Stimulated activated CD4-positive, alpha-beta T cell treated with anti-CD3 and anti-CD28 coated beads, Interleukin-1b, Interleukin-23, amount 100 ng/mL, for 4 hours (primary cell): ENCODE data around the gene ADCY5.

ENCODE experiments used
- DNase-seq, 2 donors: peaks; one replicate each; pipeline ENCODE4 v3.0.0-alpha.2; 2020; ENCODE audit warnings: low read depth in 2 of 2

ADCY5 gene

GRCh38 chr3:123369085-123369484 is 79.8 kb downstream of the ADCY5 start:
- no peak for DNase-seq

DNA sequence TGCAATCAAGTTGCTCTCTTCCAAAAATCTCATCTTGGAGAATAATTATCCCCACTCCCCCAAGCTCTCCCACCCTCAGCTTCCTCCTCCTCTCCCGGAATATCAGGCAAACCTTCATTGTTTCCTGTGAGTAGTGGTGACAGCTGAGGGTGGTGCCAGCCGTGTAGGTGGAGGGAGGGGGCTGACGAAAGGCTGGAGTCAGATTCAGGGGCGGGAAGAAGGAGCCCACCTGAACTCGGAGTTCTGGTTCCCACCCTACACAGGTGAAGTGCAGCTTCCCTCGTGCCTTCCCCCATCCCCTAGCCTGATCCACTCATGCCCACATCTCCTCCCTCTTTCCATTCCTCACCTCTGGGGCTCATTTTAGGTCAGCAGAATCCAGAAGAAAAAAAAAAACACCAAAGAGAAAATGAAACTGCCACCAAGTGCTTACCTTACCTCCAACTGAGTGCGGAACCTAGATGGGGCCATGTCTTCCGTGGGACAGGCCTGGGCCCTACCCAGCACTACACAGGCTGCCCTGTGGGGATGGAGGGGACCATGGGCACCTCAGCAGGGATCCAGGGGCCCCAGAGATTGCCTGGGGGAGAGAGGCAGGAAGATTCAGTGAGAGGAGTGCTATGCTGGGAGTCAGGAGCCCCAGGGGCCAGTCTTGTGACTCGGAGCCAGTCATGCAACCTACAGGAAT is 81.3 kb downstream of the ADCY5 start:
- DNase-seq, result no peak

GRCh38 chr3:123365450-123366143 is 83.3 kb downstream of the ADCY5 start:
- no peak for DNase-seq

DNA sequence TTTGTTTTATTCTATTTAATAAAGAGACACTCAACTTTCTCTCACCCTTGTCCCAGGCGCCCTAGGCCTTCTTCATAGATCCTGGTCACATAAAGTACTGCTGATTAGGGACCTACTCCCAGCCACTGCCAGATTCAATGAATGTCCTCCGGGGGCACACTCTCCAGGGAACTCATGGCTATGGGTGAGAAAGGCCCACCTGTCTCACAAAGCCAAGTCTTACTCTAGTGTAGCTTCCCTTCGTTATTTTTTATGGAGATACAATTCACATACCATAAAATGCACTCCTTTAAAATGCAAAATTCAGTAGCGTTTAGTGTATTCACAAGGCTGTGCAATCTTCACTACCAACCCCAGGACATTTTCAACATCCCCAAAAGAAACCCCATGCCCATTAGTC is 87.8 kb downstream of the ADCY5 start:
- no peak for DNase-seq

- no peak for DNase-seq
Measured at GRCh38 chr3:123357275-123357674, 91.6 kb downstream of the ADCY5 start.

DNA sequence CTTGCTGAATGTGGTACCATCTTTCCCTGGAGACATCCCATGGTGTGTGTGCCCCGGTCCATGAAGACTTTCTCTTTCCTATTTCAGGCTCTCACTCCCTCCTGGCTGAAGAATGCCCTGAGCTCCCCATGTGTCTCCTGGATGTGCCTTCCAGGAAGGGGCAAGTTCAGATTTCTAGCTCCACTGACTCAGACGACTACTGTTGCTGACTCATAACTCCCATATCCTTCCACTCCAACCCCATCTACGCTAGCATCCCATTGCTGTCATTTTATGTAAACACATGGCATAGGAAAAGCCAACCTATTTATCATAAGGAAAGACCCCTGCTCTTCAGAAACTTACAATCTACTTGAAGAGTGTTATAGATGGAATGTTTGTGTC is 95.0 kb downstream of the ADCY5 start:
- no peak for DNase-seq

GRCh38 chr3:123353227-123353849 is 95.6 kb downstream of the ADCY5 start:
- no peak for DNase-seq

- DNase-seq, result no peak
Measured at GRCh38 chr3:123352134-123352554, 96.7 kb downstream of the ADCY5 start.

DNA sequence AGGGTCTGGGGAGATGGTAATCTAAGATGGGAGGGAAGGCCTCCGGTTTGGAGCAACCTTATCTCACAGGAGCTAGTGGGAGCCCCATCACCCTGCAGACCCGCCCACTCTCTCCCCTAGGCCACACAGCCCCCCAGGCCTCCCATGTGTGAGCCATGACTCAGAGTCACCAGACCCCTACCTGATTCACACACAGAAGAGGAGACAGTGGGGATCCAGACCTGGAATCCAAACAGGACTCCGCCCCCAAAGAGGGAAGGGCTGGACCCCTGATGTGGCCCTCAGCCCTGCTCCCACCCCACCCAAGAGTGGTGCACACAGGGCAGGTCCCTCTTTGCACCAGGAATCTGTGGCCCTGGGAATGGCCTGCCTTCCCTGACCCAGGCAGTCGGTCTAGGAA is 97.4 kb downstream of the ADCY5 start:
- no peak for DNase-seq

DNA sequence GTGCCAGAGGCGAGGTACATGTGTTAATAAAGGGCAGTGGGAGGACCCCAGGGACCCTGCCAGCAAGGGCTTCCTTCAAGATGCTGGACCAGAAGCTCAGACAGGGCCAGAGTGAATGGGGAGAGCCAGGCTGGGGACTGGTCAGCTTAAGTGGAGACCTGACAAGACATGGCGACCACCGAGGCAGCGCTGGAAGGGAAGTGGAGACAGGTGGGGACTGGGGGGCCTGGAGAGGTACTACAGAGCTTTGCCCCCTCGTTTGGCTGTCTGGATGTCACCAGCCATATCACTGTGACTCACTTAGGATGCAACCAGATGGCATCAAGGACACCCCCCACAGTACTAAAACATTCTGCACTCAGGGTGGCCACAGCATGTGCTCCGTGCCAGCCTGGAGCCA is 97.9 kb downstream of the ADCY5 start:
- DNase-seq, result no peak

DNA sequence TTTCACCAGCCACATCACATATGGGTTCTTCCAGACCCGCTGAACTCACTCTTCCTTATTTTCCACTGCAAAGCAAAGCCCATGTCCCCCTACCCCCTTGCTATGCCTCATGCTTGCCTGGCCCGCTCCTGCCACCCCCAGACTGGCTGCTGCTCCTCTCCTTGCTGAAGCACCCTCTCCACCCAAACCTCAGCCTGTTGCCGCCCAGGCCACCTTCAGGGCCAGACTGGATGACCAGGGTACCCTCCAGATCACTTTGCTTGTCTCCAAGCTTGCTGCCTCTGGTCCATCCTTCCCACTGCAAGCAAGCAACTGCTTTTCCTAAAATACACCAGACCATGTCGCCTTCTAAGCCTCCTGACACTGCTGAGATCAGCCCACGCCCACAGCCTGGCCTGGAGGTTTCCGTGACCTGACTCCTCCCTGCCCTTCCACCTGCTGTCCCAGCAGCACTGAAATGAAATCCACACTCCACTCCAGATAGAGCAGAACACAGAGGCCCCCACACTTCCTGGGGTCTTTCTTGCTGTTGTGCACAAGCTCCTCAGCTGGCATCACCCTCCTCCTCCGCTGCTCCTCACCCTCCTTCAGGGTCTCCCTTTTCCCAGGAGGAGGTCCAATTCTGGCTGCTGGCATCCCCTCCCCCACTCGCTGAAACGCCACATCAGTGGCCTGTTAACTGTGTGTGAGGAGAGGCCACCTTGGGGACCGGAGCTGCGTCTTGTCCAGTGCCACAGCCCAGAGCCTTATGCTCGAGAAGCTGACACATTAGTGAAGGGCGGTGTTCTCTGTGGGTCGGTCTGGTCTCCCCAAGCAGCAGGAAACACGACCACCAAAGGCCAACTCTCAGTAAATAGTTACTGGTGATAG is 99.1 kb downstream of the ADCY5 start:
- DNase-seq, result no peak

DNA sequence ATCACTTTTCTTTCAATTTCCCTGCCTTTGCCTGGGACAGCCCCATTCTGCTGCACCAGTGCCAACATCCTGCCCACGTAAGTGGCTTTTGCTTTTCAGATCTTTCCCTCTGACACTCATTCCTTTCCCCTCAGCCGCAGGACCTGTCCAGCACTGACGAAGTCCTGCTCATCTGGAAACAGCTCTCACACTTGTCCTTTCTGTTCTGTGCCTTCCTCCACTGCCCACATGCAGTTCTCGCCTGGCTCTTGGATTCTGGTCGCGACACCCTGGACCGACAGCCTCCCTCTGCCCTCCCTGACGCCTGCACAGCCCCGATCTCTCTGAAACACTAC is 99.7 kb downstream of the ADCY5 start:
- no peak for DNase-seq

GRCh38 chr3:123348471-123349200 is 100.3 kb downstream of the ADCY5 start:
- no peak for DNase-seq

DNA sequence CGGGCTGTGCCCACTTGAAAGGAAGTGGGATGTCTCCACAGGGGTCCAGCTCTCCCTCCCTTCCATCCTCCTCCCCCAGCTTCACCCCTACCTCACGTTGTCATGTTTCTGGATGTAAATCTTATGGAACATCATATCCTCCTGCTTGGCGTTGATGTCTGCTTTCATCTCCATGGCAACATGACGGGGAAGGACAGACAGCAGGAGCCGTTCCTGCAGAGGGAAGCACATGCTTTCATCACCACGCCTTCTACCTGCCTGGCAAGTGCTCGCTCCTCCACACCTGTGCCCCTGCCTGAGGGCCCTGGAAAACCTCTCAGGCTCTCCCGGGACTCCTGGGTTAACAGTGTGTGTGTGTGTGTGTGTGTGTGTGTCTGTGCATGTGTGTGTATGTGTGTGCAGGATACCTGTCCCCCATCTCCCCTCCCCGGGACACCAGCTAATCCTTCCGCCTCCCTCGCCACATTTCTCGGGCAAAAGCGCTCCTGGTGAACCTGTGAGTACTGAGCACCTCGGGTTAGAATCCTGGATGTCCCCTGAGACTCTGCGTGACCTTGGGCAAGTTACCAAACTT is 101.1 kb downstream of the ADCY5 start:
- DNase-seq, result no peak

GRCh38 chr3:123347205-123347604 is 101.7 kb downstream of the ADCY5 start:
- no peak for DNase-seq

GRCh38 chr3:123346021-123346420 is 102.9 kb downstream of the ADCY5 start:
- no peak for DNase-seq

GRCh38 chr3:123344907-123345594 is 103.8 kb downstream of the ADCY5 start:
- DNase-seq, result no peak

DNA sequence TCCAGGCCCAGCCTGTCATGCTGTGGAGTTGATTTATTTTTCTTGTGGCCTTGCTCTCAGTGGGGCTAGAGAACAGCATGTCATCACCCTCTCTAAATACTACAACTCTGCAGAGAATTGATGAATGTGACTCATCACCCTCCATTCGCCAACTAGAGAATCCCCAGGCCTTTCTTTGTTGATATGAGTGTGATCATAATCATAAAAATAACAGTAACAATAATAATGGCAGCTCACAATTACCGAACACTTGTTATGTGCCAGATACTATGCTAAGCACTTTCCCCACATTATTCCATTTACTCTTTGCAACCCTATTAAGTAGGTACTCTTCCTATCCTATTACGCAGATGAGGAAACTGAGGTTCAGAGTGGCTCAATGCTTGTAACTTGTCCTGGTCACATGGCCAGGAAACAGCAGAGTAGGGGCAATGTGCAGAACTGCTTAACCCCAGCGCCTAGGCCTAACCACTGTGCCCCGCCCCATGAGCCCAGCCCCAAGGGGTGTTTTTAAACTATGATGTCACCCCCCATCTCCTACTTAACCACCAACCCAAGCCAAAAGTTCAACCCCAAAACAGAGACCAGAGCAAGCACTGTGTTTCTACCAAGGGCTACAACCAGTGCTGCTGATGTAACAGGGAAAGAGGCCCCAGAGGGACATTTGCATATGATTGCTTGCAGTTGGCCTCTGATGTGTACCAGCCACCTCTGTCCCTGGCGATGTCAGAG is 104.5 kb downstream of the ADCY5 start:
- DNase-seq, result no peak

DNA sequence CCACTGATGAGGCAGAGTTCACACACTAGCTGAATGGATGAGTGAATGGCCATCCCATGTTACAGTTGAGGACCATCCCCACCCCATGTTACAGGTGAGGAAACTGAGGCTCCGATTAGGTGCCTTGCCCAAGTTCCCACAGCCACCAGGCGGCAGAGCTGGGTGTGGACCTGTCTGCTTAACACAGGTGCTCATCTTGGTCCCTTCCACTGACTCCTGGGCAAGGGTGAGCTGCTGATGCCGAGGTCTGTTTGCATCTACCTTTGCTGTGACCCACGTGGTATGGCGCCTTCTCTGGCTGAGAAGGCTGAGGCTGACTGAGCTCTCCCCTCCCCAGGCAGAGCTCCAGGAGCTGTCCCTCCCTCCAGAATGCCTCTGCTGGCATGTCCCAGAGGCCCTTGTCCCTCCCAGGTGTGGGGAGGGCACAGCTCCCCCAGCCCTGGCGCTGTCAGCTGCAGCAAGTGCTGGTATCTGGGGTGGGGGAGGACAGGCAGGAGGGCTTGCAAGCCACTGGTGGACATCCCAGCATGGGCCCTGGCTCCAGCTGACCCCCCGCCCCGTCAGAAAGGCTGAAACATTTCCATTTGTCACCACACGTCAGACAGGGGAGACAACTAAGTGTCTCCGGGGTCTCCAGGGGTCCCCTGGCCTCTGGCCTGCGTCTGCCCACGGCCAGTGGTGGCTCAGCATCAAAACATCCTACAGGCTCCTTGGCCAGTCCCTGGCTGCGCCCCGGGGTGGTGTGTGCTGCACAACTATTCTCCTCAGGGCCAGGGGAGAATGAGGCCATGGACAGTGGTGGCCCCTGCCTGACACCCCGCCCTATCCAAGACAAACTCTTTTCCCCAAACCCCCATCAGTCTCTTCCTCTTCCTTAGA is 105.4 kb downstream of the ADCY5 start:
- DNase-seq, result no peak
